Measurements from ENCODE around the gene SUGCT.

SUGCT gene

GRCh38 chr7:40715053-40715430, 580.2 kb downstream of the SUGCT start:
- DNase-seq (ENCODE audit: low read depth, low spot score): no peak

DNA sequence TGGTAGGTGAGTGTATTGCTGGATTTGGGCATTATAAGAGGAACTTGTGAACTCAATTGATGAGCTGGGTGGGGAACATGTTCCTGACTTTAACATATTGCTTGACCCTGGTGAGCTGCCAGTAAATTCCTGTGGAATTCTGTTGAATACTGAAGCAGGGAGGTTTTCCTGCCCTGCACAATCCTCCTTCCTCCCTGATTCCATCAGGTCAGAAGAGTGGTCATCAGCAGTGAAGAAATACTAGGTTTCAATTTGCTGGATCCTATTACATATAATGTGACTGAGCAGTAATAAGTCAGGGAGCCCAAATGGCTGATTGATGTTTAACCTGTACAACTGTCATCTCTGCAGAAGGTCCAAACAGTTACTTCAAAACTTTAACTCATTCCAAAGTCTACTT, 581.2 kb downstream of the SUGCT start:
- no peak for DNase-seq (ENCODE audit: low read depth, low spot score)

DNA sequence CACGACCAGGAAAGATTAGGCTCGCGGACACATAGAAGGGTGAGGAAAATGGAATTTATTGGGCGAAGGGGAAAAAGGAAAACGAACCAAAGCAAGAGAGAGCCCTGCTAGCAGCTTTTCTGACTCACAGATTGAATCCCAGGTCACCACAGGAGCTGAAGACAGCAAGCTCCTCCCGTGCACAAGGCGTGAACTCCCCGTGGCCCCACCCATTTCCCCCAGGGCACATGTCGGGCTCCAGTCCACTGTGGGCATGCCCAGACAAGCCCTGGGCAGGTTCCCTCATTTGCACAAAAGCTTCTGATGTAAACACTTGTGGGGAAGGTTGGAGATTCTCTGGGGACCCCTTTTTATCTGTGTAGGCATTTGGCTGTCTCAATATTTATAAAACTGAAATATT, 582.4 kb downstream of the SUGCT start:
- peak; percentile 49 for DNase-seq (ENCODE audit: low read depth, low spot score)

GRCh38 chr7:40720416-40720815, 585.6 kb downstream of the SUGCT start:
- DNase-seq (ENCODE audit: low read depth, low spot score): no peak

- no peak for DNase-seq (ENCODE audit: low read depth, low spot score)
Observed at GRCh38 chr7:40721342-40721949, 586.6 kb downstream of the SUGCT start.

DNA sequence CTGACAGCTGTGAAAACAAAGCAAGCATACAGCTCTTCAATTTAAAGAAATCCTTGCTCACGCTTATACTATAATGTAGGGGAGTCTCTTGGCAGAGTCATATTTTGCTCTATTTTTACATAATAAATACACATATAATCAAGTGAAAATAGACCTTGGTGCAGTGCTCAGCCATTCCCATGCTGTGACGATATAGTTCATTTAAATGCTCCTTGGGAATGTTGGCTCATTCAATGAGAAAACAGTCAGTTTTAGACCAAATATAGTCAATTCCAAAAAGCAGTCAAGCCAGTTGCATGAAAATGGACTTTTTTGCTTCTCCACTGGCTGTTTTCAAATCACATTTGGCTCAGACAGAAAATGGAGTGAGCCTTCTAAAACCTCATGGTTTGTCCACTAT, 587.4 kb downstream of the SUGCT start:
- no peak for DNase-seq (ENCODE audit: low read depth, low spot score)

DNA sequence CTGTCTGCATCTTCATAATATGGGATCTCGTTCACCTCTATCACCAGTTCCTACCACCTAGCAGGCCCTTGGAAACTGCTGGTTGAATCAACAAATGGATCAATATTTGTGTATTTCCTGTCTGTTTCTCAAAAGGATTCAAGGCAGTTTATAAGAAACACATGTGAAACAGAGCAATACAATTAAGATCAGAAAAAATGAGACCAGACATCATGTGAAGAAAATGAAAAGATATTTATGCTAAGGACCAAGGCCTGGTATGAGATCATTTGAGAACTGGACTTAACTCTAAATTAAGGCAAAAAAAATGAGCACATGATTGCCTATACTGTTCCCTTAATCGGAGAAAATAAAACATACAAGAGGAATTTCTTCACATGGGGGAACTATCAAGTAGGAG, 589.0 kb downstream of the SUGCT start:
- no peak for DNase-seq (ENCODE audit: low read depth, low spot score)

DNA sequence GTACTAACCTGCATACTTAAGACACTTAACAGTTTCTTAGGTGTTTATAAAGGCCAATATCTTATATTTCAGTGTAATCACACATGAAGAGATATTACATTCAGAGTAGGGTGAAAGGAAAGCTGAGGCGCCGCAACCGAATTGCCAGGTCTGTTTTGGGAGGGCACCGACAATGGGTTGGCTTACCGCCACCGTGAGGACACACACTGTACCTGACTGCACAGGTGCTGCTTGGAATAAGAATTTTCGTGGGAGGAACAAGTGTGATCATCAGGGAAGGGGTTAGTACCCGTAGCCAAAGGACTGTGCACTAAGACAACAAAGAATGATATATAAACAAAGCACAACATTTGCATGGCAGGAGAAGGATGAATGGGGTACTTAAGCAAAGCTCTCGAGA, 591.8 kb downstream of the SUGCT start:
- DNase-seq (ENCODE audit: low read depth, low spot score): no peak

DNA sequence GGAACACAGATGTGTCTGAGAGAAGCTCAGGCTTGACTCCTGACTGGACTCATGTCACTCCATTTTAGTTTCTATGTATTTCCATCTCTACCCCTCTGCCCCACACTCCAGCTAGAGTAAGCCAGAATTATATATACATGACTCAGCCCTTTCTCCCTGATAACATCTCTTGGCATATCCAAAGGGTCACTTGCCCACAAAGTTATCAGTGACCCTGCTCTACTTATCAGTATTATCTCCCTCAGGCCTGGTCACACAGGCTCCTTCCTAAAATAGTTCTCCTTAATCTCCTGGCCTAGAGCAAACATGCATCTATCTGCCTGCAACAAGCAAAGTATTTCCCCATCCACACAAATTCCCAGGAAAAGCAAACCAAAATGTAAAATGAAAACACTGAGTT, 598.3 kb downstream of the SUGCT start:
- no peak for DNase-seq (ENCODE audit: low read depth, low spot score)

GRCh38 chr7:40733578-40733977, 598.8 kb downstream of the SUGCT start:
- DNase-seq (ENCODE audit: low read depth, low spot score): no peak

GRCh38 chr7:40739257-40739656, 604.5 kb downstream of the SUGCT start:
- no peak for DNase-seq (ENCODE audit: low read depth, low spot score)

DNA sequence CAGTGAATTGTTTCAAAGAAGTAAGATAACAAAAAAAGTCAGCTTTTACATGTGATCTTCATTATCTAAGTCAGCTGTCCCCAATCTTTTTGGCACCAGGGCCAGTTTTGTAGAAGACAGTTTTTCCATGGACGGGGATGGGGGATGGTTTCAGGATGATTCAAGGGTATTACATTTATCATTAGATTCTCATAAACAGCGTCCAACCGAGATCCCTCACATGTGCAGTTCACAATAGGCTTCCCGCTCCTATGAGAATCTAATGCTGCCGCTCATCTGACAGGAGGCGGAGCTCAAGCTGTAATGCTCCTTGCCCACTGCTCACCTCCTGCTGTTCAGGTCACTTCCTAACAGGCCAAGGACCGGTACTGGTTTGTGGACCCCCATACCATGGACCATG, 607.5 kb downstream of the SUGCT start:
- no peak for DNase-seq (ENCODE audit: low read depth, low spot score)

- DNase-seq (ENCODE audit: low read depth, low spot score): no peak
Observed at GRCh38 chr7:40746841-40747556, 612.2 kb downstream of the SUGCT start.

DNA sequence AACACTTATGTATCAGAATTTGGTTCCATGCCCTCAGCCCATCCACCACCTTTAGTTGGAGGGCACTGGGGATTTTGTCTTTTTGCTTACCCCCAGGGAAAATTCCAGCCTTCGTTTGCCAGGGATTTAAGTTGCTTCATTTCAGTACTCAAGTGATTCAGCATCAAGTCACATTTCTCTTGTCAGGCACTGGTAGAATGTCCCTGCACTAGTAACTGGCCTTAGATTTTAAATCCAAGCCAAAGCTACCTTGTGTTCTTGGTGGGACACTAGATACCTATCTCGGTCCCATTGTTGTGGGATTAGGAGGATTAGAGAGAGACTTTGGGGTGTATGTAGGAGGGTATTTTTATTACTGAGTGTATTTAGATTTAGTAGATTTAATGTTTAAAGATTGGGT, 613.1 kb downstream of the SUGCT start:
- no peak for DNase-seq (ENCODE audit: low read depth, low spot score)

DNA sequence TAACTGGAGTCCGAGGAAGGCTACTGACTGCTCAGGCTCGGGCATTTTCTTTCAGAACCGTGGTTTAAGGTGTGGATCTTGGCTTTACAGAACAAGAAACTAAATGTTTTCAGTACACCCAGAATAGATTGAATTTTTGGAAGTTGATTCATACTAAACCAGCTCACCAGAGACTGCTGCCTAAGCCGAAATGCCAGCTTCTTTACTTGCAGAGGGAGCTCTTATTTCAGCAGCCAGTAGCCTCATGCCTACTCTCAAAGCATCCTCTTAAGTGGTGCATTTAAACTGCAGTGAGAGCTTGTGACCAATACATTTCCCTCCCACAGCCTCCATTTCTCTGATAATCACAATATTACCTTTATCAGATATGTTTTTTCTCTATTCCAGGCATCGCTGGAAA, 615.1 kb downstream of the SUGCT start:
- no peak for DNase-seq (ENCODE audit: low read depth, low spot score)

DNA sequence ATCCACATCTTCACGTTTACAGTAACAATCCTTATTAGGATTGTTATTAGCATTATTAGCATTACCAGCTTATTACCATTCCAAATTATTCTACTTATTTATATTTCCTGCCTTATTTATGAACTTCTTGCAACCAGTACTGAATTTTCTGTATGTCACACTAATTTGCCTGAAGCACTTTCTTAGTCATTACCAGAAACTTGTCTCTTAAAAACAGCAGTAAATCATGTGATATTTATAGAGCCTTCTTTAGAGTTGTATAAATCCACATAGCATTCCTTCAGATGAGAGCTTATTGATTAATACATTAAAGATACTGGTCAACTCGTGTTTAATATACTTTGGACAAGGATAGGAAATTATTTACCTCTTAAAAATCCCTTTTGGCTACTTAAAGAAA, 618.6 kb downstream of the SUGCT start:
- DNase-seq (ENCODE audit: low read depth, low spot score): no peak

DNA sequence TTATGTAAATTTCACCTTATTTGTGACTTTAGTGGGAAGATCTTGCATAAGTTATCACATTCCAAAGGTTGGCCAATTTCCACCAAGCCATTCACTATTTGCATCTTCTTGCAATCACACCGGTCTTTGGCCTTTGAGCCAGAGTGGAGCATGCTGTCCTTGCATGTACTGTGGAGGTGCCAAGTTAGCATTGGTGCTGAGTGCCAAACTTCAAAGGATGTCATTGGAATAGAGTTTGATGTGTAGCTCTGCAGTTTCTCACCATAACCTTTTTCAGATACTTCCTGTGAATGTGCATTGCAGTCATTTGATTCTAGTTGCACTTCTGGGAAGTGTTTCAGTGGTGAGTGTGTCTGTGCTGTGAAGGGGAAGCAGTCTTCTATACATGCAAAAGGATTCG, 620.6 kb downstream of the SUGCT start:
- no peak for DNase-seq (ENCODE audit: low read depth, low spot score)

DNA sequence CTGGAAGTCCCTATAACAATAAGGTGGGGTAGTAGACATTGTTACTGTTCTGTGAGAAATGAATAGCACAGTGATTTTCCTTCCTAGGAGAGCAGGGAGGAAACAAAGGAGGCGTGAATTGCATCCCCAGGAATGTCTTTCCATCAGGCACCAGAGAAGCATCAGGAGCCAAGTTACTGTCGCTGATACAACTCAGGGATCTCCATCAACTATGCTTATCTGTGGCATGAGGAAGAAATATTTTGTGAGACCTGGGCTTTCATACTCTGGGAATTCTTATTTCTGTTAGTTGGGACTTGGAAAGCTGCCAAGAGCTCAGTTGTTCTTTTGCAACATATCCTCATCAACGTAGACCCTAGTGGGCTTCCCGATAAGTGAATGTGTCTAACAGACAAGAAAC, 622.3 kb downstream of the SUGCT start:
- no peak for DNase-seq (ENCODE audit: low read depth, low spot score)

DNA sequence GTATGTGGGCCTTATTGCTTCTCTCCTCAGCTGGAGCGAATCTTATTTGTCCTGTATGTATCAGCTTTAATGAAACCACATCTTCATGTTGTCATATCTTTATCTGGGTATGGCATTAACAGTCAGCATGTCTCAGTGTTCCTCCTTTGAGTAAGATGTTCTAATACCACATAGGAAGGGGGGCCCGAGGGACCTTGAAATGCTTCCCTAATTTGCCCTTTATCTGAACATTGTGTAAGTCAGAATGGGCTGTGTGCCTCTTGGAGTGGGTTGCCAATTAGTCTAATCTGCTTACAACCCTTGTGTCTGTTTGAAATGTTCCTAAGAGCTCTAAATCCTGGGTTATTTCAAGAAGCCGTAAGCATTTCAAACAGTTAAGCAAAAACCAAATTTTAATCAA, 623.8 kb downstream of the SUGCT start:
- DNase-seq (ENCODE audit: low read depth, low spot score): no peak

- no peak for DNase-seq (ENCODE audit: low read depth, low spot score)
Observed at GRCh38 chr7:40760293-40760964, 625.6 kb downstream of the SUGCT start.

DNA sequence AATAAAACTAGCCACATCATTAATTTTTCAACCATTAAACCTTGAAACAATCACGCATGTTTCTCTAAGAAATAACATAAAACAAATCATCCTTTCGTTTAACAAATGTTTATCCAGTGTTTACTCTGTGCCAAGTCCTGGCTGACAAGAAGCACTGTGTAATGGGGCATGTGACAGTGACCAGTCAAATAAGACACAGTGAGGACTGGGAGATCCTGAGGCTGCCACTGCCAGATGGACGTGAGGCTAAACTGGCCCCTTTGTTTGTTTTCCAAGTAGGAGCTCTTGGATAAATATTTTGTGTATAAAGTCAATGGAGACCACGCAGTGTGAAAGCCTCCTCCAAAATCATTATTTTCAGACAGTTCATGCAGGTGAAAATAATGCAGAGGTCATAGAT, 626.2 kb downstream of the SUGCT start:
- DNase-seq (ENCODE audit: low read depth, low spot score): no peak

- no peak for DNase-seq (ENCODE audit: low read depth, low spot score)
Observed at GRCh38 chr7:40761762-40762560, 627.2 kb downstream of the SUGCT start.

Data from smooth muscle cell of the brain vasculature (primary cell).